NT2/D1 (cell line): Measurements from ENCODE around the gene BMP6.

Experiments used
- SUZ12 ChIP-seq: IDR thresholded peaks from 2 replicates; pipeline ENCODE4 v1.6.1; 2011; ENCODE audit not compliant: insufficient read length, insufficient read depth; ENCODE audit errors: extremely low read depth
- YY1 ChIP-seq: IDR thresholded peaks from 2 replicates; pipeline ENCODE4 v1.6.1; 2011; ENCODE audit not compliant: insufficient read length, insufficient read depth
- ZNF274 ChIP-seq: IDR thresholded peaks from 2 replicates; pipeline ENCODE4 v1.6.1; 2011; ENCODE audit warnings: mild to moderate bottlenecking, low read depth, low read length

GRCh38 chr6:7681449-7681848 is 44.5 kb upstream of the BMP6 start:
- TF ChIP-seq YY1: no peak
- no peak for TF ChIP-seq SUZ12
- TF ChIP-seq ZNF274: no peak
